Astrocyte of the hippocampus (primary cell): ENCODE measurements around the gene RASA3.
"Not testable (repeated sequence)": the region's sequence is repeated elsewhere in the genome, so short reads cannot be mapped to it uniquely, and the experiment has no call there.

ENCODE experiments used
- DNase-seq: peaks from one replicate; pipeline ENCODE4 v3.0.0; 2011; ENCODE audit warnings: low read depth, low spot score

RASA3 gene

DNA sequence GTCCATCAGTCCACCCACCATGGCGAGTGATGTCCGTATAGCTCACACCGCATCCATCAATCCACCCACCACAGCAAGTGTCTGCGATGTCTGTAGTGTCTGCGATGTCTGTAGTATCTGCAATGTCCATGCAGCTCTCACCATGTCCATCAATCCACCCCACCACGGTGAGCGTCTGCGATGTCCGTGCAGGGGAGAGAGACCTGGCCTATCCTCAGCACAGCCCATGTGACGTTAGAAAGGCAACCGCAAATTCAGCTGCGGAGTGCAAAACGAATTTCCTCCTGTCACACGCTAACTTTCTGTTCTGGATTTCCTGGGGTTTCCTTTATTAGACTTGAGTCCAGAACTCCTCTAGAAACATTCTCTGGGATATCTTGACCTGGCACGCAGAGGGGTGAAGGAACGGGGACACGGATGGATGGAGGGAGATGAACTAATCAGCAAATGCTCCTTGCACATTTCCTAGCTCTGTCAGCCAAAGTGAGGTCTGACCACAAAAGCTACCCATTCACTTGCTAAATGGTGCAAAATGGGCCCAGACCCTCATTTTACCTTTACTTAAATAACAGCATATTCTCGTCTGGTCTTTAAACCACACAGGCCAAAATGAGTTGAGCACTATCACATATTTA, 18.3 kb downstream of the RASA3 start:
- no peak for DNase-seq

GRCh38 chr13:114113395-114113794, 19.0 kb downstream of the RASA3 start:
- not testable (repeated sequence) for DNase-seq

GRCh38 chr13:114112826-114113322, 19.5 kb downstream of the RASA3 start:
- DNase-seq: no peak

DNA sequence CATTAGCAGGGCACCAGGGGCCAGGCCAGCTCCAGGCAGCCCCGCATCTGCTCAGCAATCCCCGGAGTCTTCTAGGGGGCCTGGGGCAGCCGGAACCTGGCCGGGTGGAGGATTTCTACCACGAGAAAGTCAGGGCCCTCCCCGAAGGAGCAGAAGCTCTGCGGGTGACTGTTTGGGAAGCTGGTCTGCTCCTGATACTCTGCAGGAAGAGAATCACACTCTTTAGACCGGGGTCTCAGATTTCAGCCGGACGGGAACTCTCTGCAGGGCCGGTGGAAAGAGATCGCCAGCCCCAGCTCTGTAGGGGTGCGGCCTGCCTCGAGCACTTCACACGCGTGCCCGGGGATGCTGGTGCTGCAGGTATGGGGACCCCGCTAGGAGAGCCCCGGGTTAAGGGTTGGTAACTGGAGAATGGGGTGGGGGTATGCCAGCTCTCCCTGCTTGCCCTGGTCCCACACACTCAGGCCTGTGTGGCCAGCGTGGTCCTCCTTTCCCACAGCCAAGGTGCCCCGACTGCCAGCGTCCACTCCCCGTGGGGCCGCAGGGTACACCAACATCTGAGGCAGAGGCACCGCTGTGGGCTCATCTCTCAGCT, 20.1 kb downstream of the RASA3 start:
- no peak for DNase-seq

DNA sequence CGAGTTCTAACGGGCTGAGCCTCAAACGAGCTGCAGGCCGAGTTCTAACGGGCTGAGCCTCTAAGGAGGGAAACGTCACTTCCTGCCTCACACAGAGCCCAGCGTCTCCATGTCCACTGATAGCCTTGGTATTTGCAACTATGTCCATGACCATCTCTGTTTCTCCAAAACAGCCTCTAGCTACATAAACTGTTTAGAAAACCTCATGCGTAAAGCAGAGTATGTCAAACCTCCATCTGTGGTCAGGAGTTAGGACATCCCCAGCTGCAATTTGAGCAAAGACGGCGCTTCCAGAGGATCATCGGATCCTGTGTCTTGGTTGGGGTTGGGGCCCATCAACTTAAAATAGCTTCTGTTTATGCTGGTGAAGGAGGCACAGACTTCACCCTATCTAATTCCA, 20.8 kb downstream of the RASA3 start:
- DNase-seq: no peak

DNA sequence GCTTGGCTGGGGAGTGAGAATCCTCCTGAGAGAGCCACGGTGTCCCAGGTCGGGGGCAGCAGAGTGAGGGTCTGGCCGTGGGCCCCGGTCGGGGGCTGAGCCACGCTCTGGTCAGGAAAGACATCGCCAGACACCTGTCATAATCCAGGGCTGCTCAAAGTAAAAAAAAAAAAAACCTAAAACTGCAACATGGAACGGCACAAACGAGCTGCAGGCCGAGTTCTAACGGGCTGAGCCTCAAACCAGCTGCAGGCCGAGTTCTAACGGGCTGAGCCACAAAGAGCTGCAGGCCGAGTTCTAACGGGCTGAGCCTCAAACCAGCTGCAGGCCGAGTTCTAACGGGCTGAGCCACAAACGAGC, 21.6 kb downstream of the RASA3 start:
- not testable (repeated sequence) for DNase-seq

GRCh38 chr13:114110091-114110829, 22.2 kb downstream of the RASA3 start:
- DNase-seq: no peak

GRCh38 chr13:114109641-114110041, 22.8 kb downstream of the RASA3 start:
- no peak for DNase-seq

GRCh38 chr13:114108894-114109293, 23.5 kb downstream of the RASA3 start:
- no peak for DNase-seq

- no peak for DNase-seq
These were observed 24.2 kb downstream of the RASA3 start for GRCh38 chr13:114108141-114108761.

DNA sequence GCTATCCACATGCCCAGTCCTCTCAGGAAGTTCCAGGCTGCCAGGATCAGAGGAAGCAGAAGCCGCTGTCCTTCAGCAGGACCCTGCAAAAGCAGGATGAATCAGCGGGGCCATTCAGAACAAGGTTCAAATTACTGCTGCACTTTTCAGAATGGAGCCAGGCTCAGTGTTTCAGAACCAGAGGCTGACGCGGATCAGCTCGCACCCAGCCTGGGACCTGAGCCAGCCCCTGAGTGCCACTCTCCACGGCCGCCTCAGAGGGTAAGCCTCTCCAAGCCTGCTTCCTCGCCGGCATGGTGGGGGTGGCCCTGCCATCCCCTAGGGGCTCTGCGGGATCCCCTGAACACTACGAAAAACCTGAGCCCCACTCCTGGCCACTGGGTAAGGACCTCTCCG, 24.7 kb downstream of the RASA3 start:
- DNase-seq: peak; percentile 86

- DNase-seq: no peak
These were observed 25.3 kb downstream of the RASA3 start for GRCh38 chr13:114106991-114107685.

DNA sequence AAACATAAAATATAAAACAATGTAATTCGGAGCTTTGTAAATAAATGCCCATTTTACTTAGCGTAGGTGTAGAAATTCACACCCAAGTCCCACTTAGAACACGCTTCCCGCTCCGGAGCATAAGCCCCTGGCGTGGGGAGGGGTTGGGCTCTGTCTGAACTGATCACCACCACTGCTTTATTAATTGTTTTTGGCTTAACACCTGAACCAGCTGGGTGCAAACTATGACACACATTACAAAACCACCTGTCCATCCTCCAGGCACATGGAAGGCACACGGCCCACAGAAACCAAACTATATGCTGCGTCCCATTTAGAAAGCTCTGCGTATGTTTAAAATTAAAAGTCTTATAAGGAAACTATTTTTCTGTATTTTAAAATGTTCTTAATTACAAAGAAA, 25.9 kb downstream of the RASA3 start:
- DNase-seq: no peak

DNA sequence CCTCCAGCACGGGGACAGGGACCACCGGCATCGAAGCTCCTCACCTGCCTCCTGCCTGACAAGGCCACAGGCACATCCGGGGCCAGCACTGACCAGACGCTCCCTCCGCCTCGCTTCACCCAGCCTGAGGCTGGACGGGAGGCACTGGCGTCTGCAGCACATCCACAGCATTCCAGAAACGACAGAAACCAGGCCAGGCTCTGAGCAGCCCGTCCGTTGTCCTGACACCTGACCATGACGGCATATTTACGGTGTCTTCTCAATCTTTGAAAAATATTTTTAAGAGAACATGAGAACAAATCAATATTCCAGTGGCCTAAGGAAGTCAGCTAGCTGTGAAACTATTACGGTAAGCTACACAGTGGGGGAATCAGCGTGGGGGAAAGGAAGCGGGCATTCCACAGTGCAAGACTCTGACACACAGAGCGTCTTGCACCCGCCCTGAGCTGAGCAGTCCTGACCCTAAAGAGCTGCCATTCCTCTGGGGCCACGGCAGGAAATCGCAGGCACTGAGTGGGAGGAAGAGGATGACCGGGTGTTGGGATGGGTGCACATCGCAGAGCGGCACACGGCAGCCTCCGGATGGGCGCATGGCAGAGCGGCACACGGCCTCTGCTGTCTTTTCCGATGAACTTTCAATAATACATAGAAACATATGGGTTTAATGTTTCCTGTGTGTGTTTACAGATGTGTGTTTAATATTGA, 26.8 kb downstream of the RASA3 start:
- DNase-seq: no peak

GRCh38 chr13:114104655-114105520, 27.5 kb downstream of the RASA3 start:
- no peak for DNase-seq

DNA sequence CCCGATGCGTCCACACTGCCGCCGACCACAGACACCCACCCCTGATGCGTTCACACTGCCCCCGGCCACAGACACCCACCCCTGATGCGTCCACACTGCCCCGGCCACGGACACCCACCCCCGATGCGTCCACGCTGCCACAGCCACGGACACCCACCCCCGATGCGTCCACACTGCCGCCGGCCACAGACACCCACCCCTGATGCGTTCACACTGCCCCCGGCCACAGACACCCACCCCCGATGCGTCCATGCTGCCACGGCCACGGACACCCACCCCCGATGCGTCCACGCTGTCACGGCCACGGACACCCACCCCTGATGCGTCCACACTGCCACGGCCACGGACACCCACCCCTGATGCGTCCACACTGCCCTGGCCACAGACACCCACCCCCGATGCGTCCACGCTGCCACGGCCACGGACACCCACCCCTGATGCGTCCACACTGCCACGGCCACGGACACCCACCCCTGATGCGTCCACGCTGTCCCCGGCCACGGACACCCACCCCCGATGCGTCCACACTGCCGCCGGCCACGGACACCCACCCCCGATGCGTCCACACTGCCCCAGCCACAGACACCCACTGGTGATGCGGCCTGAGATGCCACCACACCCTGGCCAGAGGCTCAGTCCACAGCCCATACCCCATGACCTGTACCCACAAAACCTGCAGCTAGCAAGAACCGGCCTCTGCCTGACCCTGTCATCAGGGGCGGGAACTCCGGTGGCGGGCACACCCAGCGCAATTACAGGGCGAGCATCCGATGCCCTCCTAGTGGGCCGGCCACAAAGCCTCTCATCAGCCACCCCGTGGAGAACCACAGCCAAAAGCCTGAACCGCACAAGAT, 28.4 kb downstream of the RASA3 start:
- DNase-seq: no peak

- DNase-seq: not testable (repeated sequence)
These were observed 29.2 kb downstream of the RASA3 start for GRCh38 chr13:114103289-114103621.

DNA sequence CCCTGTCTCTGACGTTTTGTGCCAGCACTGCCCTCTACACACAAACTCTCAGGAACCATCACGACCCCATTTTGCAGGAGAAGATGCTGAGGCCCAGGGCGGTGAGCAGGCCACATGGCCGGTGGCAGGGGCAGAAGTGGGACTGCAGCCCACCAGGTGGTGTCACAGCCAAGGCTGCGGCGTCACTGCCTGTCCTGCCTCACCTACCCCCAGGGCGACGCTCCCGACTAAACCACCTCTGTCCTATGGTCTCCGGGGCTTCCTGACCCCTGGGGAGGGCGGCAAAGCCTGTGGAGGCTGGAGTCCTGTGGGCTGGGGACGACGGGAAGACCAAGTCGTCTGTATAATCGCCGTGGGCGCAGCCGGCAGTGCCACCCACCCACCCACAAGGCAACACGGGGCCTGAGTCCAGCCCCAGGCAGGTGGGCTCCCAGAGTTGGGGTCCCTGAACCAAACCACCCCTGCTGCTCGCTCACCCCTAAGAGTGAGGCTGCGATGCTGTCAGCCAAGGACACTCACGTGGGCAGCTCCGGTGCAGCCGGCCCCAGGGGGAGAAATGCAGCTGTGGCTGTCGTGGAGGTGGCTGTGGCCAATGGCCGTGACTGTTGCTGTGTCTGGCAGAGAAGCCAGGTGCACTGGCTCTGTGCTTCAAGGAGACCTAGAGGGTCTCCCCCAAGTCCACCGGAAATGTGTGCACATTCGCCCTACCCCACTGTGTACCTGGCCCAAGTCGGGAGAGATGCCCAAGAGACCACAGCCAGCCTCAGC, 29.7 kb downstream of the RASA3 start:
- no peak for DNase-seq

DNA sequence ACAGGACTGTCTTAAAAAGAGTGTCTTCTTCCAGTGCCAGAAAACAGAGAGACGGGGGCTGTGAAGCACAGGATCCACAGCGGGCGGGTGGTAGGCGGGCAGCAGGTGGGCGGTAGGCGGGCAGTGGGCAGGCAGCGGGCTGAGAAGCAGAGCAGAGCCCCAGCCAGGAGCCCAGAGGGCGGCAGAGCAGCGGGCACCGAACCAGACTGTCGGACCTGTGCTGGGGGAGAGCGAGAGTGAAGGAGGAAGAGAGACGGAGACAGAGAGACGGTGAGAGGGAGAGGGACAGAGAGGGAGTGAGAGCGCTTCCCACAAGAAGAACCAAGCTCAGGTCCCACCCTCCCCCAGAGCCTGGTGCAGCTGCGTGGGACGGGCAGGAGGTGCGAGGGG, 30.3 kb downstream of the RASA3 start:
- no peak for DNase-seq
